Measurements from ENCODE around the gene BMI1. TPM values are rescaled to one million over a fixed set of nuclear protein-coding genes. Genes with fewer than 3 reads are reported as not detected.
"Not testable (repeated sequence)": the region's sequence is repeated elsewhere in the genome, so short reads cannot be mapped to it uniquely, and the experiment has no call there.

The BMI1 gene
- total RNA-seq, 1 donor from 2014 or later, result 44.1 TPM

DNA sequence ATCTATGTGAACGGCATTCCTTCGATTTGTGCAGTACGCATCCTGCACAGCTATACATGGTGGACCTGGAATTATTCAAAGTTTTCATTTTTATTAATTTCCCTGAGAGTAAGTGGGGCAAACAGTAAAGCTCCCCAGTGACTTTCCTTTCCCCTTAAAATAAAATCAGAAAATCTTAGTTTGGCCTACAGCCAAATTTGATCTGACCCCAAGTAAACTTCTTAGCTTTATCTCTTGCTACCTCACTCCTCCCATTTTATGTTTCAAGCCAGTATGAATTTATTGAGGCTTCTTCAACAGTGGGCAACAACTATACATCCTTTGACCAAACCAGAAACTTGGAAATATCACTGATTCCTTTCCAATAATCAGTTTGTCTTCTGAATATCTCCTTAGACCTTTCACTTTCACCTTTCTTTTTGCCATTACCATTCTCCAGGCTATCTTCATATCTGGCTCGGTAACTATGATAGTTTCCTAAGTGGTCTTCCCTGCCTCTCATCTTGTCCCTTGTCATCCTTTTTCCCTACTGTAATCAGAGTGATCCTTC lies 35.5 kb downstream of the BMI1 start:
- intact Hi-C loops (cut with DNase I), result no loop called here

DNA sequence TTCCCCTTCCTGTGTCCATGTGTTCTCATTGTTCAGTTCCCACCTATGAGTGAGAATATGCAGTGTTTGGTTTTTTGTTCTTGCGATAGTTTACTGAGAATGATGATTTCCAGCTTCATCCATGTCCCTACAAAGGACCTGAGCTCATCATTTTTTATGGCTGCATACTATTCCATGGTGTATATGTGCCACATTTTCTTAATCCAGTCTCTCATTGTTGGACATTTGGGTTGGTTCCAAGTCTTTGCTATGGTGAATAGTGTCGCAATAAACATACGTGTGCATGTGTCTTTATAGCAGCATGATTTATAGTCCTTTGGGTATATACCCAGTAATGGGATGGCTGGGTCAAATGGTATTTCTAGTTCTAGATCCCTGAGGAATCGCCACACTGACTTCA lies 36.9 kb downstream of the BMI1 start:
- DNase-seq (ENCODE audit: low spot score); intact Hi-C loops (cut with DNase I): not testable (repeated sequence)

More for the DNA sequence above, 35.5 kb downstream of the BMI1 start:
- DNase-seq (ENCODE audit: low spot score), result no peak

DNA sequence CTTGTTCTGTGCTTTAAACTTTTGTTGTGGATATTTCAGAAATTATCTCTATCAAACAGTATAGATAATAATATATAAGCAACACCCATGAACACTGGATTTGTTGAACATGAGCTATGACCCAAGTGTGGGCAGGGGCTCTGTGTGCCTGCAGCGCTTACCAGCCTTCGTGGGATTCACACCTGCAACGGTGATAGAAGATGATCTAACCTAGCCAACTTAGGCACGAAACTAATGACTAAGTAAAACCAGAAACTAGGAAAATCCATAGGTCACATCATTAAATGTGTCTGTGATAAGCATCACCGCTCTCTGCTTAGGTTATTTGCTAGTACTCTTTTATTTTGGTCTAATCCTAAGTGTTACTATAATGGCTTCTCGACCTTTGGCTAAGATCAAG lies 42.4 kb downstream of the BMI1 start:
- DNase-seq (ENCODE audit: low spot score), result no peak
- intact Hi-C loops (cut with DNase I), result no loop called here

DNA sequence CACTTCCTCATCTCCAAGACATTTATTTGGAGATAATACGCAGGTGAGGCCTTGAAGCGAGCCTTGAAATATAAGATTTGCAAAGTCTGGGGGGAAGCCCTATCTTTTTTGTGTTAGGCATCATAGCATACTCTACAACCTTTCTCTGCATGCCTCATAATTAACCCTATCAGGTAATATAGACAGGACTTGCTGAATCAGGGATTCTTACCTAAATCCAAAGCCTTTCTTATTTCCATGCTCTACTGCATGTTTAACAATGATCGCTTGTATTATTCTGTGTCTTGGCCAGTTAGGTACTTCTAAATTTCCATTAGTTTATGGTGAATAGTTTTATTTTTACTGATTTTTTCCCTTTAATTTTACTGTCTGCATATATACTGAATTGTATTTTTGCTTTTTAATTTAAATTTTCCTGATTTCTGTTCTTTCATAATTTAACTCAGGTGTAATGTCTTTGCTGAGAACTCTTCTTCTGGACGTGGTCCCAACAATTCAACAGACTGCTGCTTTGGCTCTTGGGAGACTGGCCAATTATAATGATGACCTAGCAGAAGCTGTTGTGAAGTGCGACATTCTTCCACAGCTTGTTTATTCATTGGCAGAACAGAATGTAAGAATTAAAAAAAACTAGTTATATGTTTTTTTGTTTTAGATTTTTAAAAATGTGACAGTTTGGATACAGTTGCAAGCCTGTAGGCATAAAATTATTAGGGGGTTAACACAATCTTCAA lies 43.7 kb downstream of the BMI1 start:
- intact Hi-C loops (cut with DNase I), result no loop called here
- no peak for DNase-seq (ENCODE audit: low spot score)

DNA sequence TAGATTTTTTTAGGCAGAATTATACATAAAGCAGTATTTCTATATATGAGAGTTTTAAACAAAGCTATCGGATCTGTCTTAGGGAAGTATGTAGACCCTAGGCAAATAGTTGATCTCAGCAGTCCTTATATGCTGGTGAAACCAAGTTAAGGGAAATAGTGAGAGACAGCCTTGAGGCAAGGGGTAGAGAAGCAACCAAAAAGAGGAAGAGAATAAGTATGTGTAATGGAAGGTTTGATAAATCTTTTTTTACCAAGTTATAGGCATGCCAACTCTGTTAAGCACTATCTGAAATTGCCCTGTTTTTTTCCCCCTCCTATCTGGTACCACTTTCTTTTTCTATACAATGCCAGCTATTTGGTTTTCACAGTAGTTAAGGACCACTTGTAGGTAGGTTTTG lies 44.3 kb downstream of the BMI1 start:
- intact Hi-C loops (cut with DNase I), result no loop called here
- DNase-seq (ENCODE audit: low spot score), result no peak

DNA sequence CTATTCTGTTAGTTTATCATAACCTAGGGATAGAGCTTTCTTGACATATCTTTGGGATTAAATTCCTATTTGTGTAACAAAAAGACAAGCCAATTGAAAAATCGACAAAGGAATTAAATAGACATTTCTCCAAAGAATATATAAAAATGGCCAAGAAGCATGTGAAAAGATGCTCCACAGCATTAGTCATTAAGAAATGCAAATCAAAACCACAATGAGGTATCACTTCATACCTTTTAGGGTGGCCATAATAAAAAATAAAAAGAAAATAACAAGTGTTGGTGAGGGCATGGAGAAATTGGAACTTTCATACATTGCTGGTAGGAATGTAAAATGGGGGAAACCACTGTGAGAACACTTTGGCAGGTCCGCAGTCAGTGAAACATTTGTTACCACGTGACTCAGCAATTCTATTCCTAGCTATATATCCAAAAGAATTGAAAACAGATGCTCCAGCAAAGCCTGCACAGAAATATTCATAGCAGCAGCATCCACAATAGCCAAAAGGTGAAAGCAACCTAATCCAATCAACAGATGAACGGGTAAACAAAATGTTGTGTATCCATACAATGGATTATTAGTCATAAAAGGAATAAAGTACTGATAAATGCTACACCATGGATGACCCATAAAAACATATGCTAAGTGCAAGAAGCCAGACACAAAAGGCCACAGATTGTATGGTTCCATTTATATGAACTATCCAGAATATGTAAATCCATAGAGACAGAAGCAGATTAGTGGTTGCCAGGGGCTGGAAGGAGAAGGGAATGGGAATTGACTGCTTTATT lies 44.9 kb downstream of the BMI1 start:
- DNase-seq (ENCODE audit: low spot score), result no peak
- intact Hi-C loops (cut with DNase I), result no loop called here

DNA sequence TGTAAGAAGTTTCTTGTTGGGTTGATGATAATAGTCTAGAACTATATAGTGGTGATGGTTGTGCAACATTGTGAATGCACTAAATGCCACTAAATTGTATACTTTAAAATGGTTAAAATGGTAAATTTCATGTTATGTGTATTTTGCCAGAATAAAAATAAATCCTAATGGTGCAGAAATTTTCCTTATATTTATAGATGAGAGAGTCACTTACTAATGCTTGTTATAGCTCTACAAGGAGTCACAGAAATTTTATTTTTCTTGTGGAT lies 45.5 kb downstream of the BMI1 start:
- intact Hi-C loops (cut with DNase I), result no loop called here
- DNase-seq (ENCODE audit: low spot score), result no peak

DNA sequence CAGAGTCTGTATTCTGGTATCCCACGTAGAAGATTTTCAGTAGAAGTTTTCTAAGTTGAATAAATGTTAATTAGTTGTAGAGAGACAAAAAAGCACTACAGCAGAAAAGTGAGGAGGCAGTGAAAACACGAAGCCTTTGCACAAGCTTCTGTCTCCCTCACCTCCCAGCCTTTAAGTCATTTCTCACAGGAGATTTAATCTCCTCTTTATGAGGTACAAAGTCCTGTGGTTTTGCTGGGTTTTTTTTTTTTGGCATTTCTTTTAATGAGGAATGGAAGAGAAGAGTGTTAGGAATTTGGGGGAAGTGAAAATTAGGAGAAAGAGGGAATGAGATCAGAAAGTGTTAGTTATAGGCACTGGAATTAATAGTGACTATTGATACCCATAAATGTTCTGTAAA lies 45.9 kb downstream of the BMI1 start:
- intact Hi-C loops (cut with DNase I), result no loop called here
- DNase-seq (ENCODE audit: low spot score), result no peak

DNA sequence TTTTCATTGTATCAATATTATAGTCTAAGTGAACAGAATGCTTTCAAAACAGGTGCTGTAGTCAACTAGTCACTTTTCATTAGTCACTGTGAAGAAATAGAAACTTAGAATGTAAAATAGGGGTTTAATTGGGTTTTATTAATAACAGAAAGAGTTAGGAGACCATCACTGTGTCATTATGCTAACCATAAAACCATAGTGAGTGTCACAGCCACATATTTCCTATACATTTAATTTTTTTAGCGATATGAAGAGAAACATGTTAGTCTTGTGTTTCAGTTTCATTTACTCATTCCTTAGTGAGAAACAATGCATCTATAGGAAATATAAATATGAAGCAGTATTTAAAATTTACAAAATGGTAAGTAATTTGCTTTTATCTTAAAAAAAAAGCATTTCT lies 46.6 kb downstream of the BMI1 start:
- intact Hi-C loops (cut with DNase I), result no loop called here

DNA sequence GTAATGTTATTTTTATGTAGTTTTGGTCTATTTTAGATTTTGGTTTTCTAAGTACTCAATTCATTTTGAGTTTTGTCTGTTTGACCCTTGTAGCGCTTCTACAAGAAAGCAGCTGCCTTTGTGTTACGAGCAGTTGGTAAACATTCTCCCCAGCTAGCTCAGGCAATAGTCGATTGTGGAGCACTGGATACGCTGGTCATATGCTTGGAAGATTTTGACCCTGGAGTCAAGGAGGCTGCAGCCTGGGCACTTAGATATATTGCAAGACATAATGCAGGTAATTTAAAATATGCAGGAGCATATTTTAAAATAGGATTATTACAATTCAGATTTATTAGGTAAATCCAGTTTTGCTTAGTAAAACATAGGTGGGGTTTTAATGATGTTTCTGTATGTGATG lies 47.5 kb downstream of the BMI1 start:
- DNase-seq (ENCODE audit: low spot score), result no peak
- intact Hi-C loops (cut with DNase I), result no loop called here

More for the DNA sequence above, 46.6 kb downstream of the BMI1 start:
- no peak for DNase-seq (ENCODE audit: low spot score)

DNA sequence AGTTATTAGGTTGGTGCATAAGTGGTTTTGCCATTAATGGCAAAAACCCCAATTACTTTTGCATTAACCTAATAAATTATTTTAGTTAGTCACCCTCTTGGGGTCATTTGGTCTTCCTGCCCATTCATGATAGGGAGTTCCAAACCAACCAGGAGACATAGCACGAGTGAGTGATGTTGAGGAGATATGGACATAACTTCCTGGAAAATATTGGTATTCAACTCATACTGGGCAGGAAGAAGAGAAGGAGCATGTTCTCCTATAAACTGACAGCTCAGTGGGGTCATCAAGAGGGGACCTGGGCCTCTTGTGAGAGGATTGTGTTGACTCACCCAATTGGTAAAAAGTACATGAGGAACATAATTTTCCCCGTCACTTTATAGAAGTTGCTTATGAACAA lies 48.1 kb downstream of the BMI1 start:
- no peak for DNase-seq (ENCODE audit: low spot score)

DNA sequence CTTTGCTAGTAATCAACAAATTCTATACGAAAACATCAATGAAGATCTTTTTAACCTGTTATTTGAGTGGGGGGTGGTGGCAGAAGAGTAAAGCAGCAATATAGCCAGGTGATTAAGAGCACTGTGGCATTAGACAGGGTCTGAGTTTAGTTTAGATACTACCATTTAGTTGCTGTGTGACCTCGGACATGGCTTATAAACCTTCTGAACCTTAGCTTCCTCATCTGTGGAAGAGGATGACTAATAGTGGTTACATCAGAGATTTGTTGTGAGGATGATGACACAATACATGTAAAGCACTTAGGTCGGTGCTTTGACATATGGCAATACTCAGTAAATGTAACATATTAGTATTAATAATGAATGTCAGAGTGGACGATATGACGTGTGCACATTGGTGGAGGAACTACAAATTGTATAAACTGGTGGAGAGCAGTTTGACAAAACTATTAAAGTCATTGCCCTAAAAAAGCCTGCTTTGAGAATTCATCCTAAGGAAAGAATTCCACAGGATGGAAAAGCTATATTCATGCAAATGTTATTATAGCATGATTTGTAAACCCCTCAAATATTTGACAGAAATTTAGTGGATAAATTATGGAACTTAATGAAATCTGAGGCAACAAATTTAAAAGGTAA lies 48.7 kb downstream of the BMI1 start:
- intact Hi-C loops (cut with DNase I), result no loop called here
- DNase-seq (ENCODE audit: low spot score), result no peak

More for the DNA sequence above, 48.1 kb downstream of the BMI1 start:
- intact Hi-C loops (cut with DNase I), result no loop called here

DNA sequence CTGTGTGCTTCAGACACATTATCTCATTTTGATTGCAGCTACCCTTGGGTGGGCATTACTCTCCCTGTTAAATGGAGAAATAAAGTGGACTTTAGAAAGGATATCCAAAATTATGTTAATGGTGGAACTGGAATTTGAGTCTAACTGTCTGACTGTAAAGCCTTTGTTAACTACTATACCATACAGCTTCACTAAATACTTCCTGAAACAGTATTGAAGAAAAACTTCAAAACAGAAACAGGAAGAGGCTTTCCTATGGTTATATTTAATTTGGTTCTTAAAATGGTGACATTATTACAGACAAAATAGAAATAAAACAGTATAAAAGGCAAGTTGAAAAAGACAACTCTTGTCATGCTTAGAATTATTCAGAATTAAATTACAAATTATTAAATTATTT lies 49.4 kb downstream of the BMI1 start:
- no peak for DNase-seq (ENCODE audit: low spot score)
- intact Hi-C loops (cut with DNase I), result no loop called here

DNA sequence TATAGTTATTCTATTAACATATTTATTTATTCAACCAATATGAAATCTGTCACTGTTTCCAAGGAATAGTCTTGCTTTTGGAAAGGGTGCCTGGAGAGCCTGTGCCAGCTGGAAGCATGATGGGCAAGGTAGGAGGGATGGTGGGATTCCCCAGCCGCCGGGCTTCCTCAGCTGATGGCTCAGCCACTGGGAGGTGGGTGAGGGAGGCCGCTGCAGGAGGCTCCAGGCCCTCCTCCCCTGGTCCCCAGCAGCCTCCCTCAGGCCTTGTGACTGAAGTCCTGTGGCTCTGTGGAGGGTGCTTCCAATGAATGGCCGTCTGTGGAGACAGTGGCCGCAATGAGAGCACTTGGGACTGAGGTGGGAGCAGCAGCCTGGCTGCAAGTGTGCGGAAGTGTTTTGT lies 51.4 kb downstream of the BMI1 start:
- intact Hi-C loops (cut with DNase I), result no loop called here
- no peak for DNase-seq (ENCODE audit: low spot score)

DNA sequence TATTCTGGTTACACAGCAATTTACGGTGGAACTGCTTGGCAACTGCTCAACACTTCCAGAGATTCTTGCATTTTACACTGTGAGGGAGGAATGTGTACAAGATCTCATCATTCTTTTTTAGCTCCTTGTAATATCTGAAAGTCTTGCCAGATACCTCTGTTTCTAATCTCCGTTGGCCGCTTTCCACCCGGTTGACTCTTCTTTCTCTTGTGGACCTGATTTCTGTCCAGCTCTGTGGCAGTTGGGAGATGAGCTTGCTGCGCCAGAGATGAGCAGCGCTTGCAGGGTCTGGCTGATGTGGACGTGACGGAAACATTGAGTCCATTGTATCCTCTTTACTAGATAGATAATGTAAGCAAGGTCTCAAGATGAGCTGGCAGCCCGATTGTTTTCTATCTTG lies 52.0 kb downstream of the BMI1 start:
- intact Hi-C loops (cut with DNase I), result no loop called here
- DNase-seq (ENCODE audit: low spot score), result no peak

DNA sequence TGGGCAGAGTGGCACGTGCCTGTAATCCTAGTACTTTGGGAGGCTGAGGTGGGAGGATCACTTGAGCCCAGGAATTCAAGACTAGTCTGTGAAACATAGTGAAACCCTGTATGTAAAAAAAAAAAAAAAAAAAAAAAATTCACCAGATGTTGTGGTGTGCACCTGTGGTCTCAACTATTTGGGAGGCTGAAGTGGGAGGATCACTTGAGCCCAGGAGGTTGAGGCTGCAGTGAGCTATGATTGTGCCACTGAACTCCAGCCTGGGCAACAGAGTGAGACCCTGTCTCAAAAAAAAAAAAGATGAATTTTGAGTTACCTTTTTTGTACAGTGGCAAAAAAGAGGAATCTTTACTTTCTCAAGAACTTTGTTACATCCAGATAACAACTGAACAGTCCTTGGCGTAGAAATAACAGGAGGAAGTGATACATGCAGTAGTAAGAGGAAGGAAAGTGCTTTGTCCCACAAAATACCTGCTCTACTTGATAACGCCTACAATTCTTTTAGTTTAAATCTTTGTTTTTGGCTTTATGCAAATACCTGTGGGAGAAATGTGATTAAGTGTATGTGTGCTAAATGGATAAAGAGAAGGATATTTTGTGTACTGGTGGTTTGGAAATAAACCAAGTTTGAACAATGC lies 53.7 kb downstream of the BMI1 start:
- no peak for DNase-seq (ENCODE audit: low spot score)
- intact Hi-C loops (cut with DNase I), result no loop called here

DNA sequence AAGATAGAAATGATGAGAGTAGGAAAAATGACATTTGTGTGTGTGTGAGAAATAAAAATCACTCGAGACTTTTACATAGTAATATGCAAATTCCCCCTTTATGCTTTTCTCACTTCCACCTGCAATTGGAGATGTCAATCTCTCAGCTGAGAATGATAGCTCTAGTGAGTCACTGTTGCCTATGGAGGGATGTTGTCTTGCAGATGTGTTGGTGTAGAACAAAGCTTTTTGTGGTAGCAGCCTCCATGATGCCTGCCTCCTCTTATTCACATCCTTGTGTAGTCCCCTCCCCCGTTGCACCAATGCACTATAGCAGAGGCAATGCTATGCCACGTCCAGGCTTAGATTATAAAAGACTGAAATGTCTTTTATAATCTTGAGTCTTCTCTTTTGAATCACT lies 58.2 kb downstream of the BMI1 start:
- DNase-seq (ENCODE audit: low spot score), result no peak

More for the DNA sequence above, 58.2 kb downstream of the BMI1 start:
- intact Hi-C loops (cut with DNase I), result no loop called here

Data from cardiac septum (tissue), 1 donor.